IPS-NIHi7 (cell line): ENCODE results near the gene KRTAP5-5.

ENCODE experiments used
- DNase-seq: peaks from one replicate; pipeline ENCODE4 v3.0.0; 2012; ENCODE audit warnings: mixed read lengths; ENCODE audit errors: extremely low spot score

KRTAP5-5 gene

GRCh38 chr11:1674173-1675131, 44.9 kb downstream of the KRTAP5-5 start:
- no peak for DNase-seq

- no peak for DNase-seq
These were observed 46.1 kb downstream of the KRTAP5-5 start for GRCh38 chr11:1675536-1676228.

- DNase-seq = no peak
These were observed 46.7 kb downstream of the KRTAP5-5 start for GRCh38 chr11:1676229-1676740.

- DNase-seq = no peak
These were observed 50.3 kb downstream of the KRTAP5-5 start for GRCh38 chr11:1679881-1680280.
